GM19025 (cell line): ENCODE measurements around the gene RGS4.
"Not testable (repeated sequence)": the region's sequence is repeated elsewhere in the genome, so short reads cannot be mapped to it uniquely, and the experiment has no call there.

Source experiments
- ATAC-seq: cut with Tn5 transposase; IDR thresholded peaks from one replicate; pipeline ENCODE4 v1.9.1; 2021; ENCODE audit warnings: mild to moderate bottlenecking, low read depth, moderate library complexity; ENCODE audit not compliant: unreplicated experiment

RGS4 gene

GRCh38 chr1:163066686-163067085 is 2.5 kb upstream of the RGS4 start:
- no peak for ATAC-seq

GRCh38 chr1:163068716-163069115 is 445 bp upstream of the RGS4 start:
- ATAC-seq = no peak

GRCh38 chr1:163069655-163070277 is 605 bp downstream of the RGS4 start:
- no peak for ATAC-seq

GRCh38 chr1:163071405-163072255 is 2.5 kb downstream of the RGS4 start:
- ATAC-seq = no peak

DNA sequence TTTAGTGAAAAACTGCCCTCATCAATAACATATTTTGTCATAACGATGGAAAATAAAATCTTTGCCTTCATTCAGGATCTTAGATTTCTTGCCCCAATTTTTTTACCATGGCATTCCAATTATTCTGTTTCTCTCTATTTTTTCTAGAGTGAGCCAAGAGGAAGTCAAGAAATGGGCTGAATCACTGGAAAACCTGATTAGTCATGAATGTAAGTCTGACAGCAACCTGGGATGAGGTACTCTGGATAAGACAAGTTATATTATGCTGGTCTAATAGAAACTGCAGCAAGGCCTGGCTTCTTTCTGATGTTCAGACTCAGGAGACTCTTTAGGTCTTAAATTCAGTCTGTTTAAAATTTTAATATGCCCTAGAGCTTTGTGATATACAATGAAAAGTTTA is 3.5 kb downstream of the RGS4 start:
- no peak for ATAC-seq

GRCh38 chr1:163074004-163074403 is 4.8 kb downstream of the RGS4 start:
- ATAC-seq = no peak

DNA sequence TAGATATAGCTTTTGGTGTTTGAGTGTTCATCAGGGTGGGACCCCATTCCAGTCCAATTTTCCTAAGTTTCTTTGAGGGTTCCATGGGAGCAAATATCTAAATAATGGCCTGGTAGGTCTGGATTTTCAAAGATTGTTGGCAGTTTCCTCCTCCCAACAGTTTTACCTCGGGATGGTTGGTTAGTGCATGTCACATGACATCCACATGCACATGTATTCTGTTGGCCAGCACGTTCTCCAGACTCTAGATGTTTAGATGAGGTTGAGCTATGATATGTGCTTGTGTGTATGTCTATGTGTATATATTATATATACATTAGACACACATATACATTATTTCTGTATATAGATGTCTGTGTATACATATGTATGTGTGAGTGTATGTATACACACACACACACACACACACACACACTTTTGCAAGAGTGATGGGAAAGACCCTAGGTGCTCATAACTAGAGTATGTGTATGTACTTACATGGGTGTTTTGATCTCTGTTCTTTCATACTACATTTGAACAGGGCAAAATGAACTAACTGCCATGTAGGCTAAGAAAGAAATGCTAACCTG is 5.6 kb downstream of the RGS4 start:
- no peak for ATAC-seq

- ATAC-seq = no peak
Measured at GRCh38 chr1:163076044-163076443, 6.9 kb downstream of the RGS4 start.

- ATAC-seq = no peak
Measured at GRCh38 chr1:163076446-163076845, 7.3 kb downstream of the RGS4 start.

DNA sequence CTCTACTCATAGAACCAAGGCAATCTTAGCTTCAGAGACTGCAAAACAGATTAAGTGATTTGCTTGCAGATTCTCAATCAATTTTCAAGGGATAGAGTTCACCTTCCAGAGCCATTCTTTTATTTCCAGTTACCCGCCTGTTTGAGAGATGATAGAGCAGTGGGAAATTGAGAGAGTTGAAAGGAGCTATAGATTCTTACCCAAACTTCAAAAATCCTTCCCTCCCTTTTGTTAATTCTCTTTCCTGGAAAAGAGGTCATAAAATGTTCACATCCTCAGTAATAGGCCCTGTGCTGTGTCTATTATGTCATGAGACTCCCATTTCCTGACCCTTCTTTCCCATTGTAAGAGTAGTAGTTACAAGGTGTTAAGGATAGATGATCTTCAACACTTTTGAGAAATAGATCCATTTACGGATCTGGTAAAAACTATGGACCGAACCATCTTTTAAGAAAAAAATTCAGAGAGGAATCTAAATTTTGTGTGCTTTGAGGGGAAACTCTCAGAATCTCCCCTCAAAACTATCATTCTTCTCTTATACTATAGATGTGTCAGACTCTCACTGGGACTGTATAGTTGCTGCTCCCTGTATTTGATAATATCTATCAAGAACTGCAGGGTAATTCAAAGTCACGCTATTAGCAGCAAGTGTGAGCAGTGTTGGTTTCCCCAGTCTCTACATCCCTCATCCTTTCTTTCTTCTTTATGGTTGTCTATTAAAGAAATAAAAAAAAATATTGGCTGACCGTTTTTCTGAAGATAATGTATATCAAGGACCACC is 8.0 kb downstream of the RGS4 start:
- ATAC-seq = no peak

GRCh38 chr1:163082971-163083370 is 13.8 kb downstream of the RGS4 start:
- no peak for ATAC-seq

GRCh38 chr1:163083690-163084089 is 14.5 kb downstream of the RGS4 start:
- ATAC-seq = no peak

DNA sequence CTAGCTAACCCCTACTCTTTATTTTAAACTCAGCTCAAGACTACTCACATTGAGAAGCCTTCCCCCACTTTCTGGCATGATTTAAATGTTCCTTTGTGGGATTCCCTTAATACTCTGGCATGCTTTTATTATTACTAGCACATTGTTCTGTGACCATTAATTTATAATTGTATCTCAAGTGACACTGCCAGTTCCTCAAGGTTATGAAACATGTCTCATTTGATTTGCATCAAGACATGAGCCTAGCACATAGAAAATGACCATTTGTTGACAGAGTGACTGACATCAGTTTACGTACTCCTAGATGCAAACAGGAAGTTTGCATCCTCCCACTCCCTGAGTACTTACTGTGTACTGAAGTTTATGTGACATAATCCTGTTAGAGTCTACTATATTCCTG is 15.2 kb downstream of the RGS4 start:
- ATAC-seq = no peak

- no peak for ATAC-seq
Measured at GRCh38 chr1:163085041-163085903, 16.1 kb downstream of the RGS4 start.

- ATAC-seq = no peak
Measured at GRCh38 chr1:163085904-163086268, 16.7 kb downstream of the RGS4 start.

DNA sequence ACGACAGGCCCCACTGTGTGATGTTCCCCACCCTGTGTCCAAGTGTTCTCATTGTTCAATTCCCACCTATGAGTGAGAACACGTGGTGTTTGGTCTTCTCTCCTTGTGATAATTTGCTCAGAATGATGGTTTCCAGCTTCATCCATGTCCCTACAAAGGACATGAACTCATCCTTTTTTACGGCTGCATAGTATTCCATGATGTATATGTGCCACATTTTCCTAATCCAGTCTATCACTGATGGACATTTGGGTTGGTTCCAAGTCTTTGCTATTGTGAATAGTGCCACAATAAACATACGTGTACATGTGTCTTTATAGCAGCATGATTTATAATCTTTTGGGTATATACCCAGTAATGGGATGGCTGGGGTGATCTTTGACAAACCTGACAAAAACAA is 20.0 kb downstream of the RGS4 start:
- not testable (repeated sequence) for ATAC-seq

DNA sequence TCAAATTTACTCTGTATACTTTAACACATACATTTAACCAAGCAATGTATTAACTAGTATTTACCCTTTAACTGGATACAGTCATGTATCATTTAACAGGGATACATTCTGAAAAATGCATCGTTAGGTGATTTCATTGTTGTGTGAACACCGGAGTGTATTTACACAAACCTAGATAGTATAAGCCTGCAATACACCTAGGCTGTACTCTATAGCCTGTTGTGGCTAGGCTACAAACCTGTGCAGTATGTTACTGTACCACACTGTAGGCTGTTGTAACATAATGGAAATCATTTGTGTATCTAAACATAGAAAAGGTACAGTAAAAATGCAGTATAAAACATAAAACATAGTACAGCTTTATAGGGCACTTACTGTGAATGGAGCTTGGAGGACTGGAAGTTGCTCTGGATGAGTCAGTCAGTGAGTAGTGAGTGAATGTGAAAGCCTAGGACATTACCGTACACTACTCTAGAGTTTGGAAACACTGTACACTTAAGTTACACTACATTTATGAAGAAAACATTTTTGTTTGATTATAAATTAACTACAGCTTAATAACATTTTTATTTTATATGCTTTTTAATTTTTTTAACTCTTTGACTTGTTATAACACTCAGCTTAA is 21.3 kb downstream of the RGS4 start:
- ATAC-seq = no peak

DNA sequence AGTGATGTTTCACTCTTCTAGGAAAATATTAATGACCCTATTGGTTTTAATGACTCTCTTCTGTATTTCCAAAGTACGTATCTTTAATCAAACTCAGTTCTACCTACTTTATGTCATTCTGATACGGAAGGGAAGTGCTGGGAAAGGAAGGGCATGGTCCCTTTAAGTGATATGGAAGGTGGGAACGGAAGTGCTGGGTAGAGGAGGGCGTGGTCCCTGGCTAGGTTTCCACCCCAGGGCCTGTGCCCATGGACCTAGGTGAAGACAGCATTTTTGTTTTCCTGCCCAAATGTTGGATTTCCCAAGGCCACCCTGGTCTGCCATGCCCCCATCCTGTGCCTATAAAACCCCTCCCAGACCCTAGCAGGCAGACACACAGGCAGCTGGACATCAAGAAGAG is 24.0 kb downstream of the RGS4 start:
- ATAC-seq = no peak

GRCh38 chr1:163093579-163093978 is 24.4 kb downstream of the RGS4 start:
- ATAC-seq = no peak

DNA sequence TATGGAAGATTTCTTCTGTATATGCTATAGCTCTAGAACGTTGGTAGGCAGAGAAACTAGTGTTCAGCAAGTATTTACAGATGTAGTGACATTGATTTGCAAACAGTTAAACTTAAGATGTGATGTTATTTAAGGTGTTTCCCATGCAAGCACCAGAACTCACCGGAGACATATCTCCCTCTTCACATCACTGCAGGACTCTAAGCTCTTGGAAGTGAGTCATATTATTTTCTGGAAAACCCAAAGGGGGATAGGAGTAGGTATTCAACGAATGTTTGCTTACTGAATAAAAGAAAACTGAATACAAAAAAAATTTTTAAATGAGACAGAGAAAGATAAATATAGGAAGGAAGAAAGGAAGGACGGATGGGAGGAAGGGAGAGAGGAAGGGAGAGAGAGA is 25.0 kb downstream of the RGS4 start:
- no peak for ATAC-seq
